HT-29 (cell line): Measurements from ENCODE around the gene IGSF9. TPM values are rescaled to one million over a fixed set of nuclear protein-coding genes. Genes with fewer than 3 reads are reported as not detected.
A peak's percentile ranks its signal among the peaks of the same experiment; 100 is the strongest.

ENCODE experiments used
- DNase-seq: peaks from one replicate; pipeline ENCODE4 v3.0.0-alpha.2; 2015; ENCODE audit warnings: low spot score
- total RNA-seq: library from RNA; depleted of rRNA; stranded (reverse); fragments of >200 nt; shearing (Covaris generic); gene quantifications from 2 replicates; pipeline ENCODE4 v1.2.3, GENCODE V29; 2014

The IGSF9 gene
- total RNA-seq, 1 experiment from 2014 or later = 6.5 TPM

- DNase-seq = no peak
Observed at GRCh38 chr1:159947942-159948341, 2.5 kb upstream of the IGSF9 start.

GRCh38 chr1:159946242-159947187, 1.1 kb upstream of the IGSF9 start:
- DNase-seq = peak; percentile 30

- DNase-seq = no peak
Observed at GRCh38 chr1:159944623-159945455, 574 bp downstream of the IGSF9 start.

GRCh38 chr1:159943908-159944622, 1.3 kb downstream of the IGSF9 start:
- DNase-seq = no peak

- no peak for DNase-seq
Observed at GRCh38 chr1:159943278-159943640, 2.2 kb downstream of the IGSF9 start.

GRCh38 chr1:159942632-159943277, 2.7 kb downstream of the IGSF9 start:
- no peak for DNase-seq

GRCh38 chr1:159941591-159942560, 3.5 kb downstream of the IGSF9 start:
- DNase-seq = no peak

- no peak for DNase-seq
Observed at GRCh38 chr1:159941141-159941540, 4.3 kb downstream of the IGSF9 start.

- DNase-seq = no peak
Observed at GRCh38 chr1:159940006-159940620, 5.3 kb downstream of the IGSF9 start.

GRCh38 chr1:159939678-159940002, 5.8 kb downstream of the IGSF9 start:
- no peak for DNase-seq

- DNase-seq = no peak
Observed at GRCh38 chr1:159938905-159939677, 6.3 kb downstream of the IGSF9 start.

- no peak for DNase-seq
Observed at GRCh38 chr1:159938211-159938852, 7.1 kb downstream of the IGSF9 start.

- peak; percentile 65 for DNase-seq
Observed at GRCh38 chr1:159937054-159937750, 8.2 kb downstream of the IGSF9 start.

GRCh38 chr1:159936273-159936904, 9.0 kb downstream of the IGSF9 start:
- peak; percentile 88 for DNase-seq

- peak; percentile 23 for DNase-seq
Observed at GRCh38 chr1:159935719-159936272, 9.6 kb downstream of the IGSF9 start.

- DNase-seq = no peak
Observed at GRCh38 chr1:159935305-159935704, 10.1 kb downstream of the IGSF9 start.
